ENCODE measurements around the gene OR1F1. TPM values are rescaled to one million over a fixed set of nuclear protein-coding genes. Genes with fewer than 3 reads are reported as not detected.
A peak's percentile ranks its signal among the peaks of the same experiment; 100 is the strongest.

OR1F1 gene
- total RNA-seq, 1 experiment from 2014 or later, result 1.4 TPM

DNA sequence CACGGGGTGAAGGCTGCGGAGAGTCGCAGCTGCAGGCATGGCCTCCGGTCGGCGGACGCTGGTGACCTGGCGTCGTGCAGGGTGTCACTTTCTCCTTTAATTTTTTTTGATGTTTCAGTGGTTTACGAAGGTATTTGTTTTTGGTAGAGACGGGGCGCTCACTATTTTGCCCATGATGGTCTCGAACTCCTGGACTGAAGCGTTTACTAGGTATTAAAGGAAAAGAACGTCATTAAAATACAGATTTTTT is 36.1 kb upstream of the OR1F1 start:
- Histone ChIP-seq H2AFZ (peak overlapping the region; percentile 75), H3K4me2 (peak overlapping the region; percentile 84), H3K9me3 (ENCODE audit: insufficient read depth, low read depth) (no peaks in the 10 kb centered on the region), H3K27me3 (ENCODE audit: insufficient read depth, low read depth) (no peaks in the 10 kb centered on the region), H4K20me1 (ENCODE audit: insufficient read depth) (no peaks in the 10 kb centered on the region), H3K27ac (peak overlapping the region; percentile 16; the same call in 1 of the 2 replicates), H3K4me1 (replicated peaks; ENCODE audit: insufficient read depth) (peaks cover 6% of the 10 kb centered on the region), H3K4me3 (peak overlapping the region; percentile 61), H3K9me2 (ENCODE audit: insufficient read depth) (no peaks in the 10 kb centered on the region), H3K79me2 (ENCODE audit: low read depth) (no peaks in the 10 kb centered on the region), H3F3A (ENCODE audit: insufficient read depth, low read depth) (peaks cover 58% of the 10 kb centered on the region), H3K36me3 (ENCODE audit: low read depth) (no peaks in the 10 kb centered on the region)
- ChIA-PET POLR2A (ENCODE audit: unreplicated experiment) (no interaction called here), CTCF (no interaction called here)
- BruUV-seq (replicated peaks), result no TSS peak
- intact Hi-C loops (cut with micrococcal nuclease; ENCODE audit: unreplicated experiment), result loop anchor here (1.0 to 10.0 kb wide), 2 partner anchors 348 to 493 kb away; no protein-coding TSS in a partner anchor
- no peak for DNase-seq
- TF ChIP-seq, protein P1, sequence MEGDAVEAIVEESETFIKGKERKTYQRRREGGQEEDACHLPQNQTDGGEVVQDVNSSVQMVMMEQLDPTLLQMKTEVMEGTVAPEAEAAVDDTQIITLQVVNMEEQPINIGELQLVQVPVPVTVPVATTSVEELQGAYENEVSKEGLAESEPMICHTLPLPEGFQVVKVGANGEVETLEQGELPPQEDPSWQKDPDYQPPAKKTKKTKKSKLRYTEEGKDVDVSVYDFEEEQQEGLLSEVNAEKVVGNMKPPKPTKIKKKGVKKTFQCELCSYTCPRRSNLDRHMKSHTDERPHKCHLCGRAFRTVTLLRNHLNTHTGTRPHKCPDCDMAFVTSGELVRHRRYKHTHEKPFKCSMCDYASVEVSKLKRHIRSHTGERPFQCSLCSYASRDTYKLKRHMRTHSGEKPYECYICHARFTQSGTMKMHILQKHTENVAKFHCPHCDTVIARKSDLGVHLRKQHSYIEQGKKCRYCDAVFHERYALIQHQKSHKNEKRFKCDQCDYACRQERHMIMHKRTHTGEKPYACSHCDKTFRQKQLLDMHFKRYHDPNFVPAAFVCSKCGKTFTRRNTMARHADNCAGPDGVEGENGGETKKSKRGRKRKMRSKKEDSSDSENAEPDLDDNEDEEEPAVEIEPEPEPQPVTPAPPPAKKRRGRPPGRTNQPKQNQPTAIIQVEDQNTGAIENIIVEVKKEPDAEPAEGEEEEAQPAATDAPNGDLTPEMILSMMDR (conservative IDR thresholded peaks at IDR 0.05), result no peak
- no peak for TF ChIP-seq EZH2 (IDR thresholded peaks at IDR 0.05; ENCODE audit: low read depth)

DNA sequence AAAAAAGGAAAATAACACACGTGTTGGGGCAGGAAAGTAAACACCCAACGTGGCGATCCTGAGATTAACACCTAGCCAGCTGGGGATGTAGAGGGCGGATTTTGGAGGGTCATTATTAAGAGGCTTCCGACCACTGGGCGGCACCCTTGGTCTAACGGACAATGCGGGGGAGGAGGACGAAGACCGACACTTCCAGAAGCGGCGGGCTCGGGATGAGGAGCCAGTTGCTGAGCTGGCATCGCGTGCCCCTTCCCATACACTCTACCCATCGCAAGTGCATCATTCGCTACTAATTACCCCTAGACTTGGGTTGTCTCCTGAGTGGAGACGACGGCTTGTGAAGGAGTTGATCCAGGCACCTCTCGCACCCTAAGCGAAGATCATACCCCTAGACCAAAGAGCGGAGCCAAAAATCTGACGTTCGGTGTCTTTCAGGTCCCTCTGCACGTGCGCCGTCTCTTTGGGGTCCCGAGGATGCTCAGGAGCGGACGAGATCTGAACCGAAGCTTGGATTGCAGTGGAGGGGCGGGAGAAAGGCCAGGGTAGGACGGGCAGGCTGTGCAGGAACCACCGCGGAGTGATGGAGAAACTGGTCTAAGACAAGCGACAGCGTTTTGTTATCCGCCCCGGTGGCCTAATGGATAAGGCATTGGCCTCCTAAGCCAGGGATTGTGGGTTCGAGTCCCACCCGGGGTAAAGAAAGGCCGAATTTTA is 35.6 kb upstream of the OR1F1 start:
- CTCF ChIA-PET, result no interaction called here
- DNase-seq, result peak; percentile 81 to 94
- intact Hi-C loops (cut with micrococcal nuclease; ENCODE audit: unreplicated experiment), result loop anchor here (1.0 to 10.0 kb wide), 2 partner anchors 348 to 492 kb away; no protein-coding TSS in a partner anchor
- no TSS peak for BruUV-seq (replicated peaks)
- Histone ChIP-seq H3K36me3 (ENCODE audit: low read depth) (no peaks in the 10 kb centered on the region), H3K27ac (peak overlapping the region; percentile 42; the same call in 1 of the 2 replicates), H3F3A (ENCODE audit: insufficient read depth, low read depth) (peaks cover 63% of the 10 kb centered on the region), H3K4me2 (peak overlapping the region; percentile 84), H3K27me3 (ENCODE audit: insufficient read depth, low read depth) (no peaks in the 10 kb centered on the region), H2AFZ (peak overlapping the region; percentile 75), H3K9me2 (ENCODE audit: insufficient read depth) (no peaks in the 10 kb centered on the region), H4K20me1 (ENCODE audit: insufficient read depth) (no peaks in the 10 kb centered on the region), H3K9me3 (ENCODE audit: insufficient read depth, low read depth) (no peaks in the 10 kb centered on the region), H3K4me1 (replicated peaks; ENCODE audit: insufficient read depth) (peaks cover 6% of the 10 kb centered on the region), H3K79me2 (ENCODE audit: low read depth) (no peaks in the 10 kb centered on the region), H3K4me3 (peak overlapping the region; percentile 61)
- TF ChIP-seq, protein P1 (conservative IDR thresholded peaks at IDR 0.05), result peak; percentile 55; the same call in 1 of the 2 replicates
- no peak for TF ChIP-seq EZH2 (IDR thresholded peaks at IDR 0.05; ENCODE audit: low read depth)
- POLR2A ChIA-PET (ENCODE audit: unreplicated experiment), result no interaction called here

DNA sequence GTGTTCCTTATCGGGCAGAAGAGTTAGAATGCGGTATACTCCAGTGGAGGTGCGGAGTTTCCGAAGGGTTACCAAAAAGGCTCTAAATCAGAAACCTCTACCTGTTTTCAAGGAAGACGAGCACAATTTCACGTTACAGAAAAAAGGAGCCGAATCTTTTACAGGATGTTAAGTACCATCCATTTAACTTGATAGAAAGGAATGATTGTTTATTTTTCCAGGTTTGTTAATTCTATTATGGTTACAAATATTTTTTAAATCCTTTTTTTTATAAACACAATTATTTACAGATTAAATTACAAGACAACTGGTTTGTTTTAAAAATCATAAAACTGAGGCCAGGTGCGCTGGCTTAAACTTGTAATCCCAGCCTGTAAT is 35.0 kb upstream of the OR1F1 start:
- DNase-seq, result no peak
- H3K4me2 ChIP-seq, result peak overlapping the region; percentile 84; the same call in 1 of the 2 replicates
- no peaks in the 10 kb centered on the region for H3K27me3 ChIP-seq (ENCODE audit: insufficient read depth, low read depth)
- peaks cover 69% of the 10 kb centered on the region for H3F3A ChIP-seq (ENCODE audit: insufficient read depth, low read depth)
- ChIA-PET POLR2A (ENCODE audit: unreplicated experiment) (no interaction called here), CTCF (no interaction called here)
- no peaks in the 10 kb centered on the region for H3K79me2 ChIP-seq (ENCODE audit: low read depth)
- TF ChIP-seq EZH2 (IDR thresholded peaks at IDR 0.05; ENCODE audit: low read depth), result no peak
- TF ChIP-seq, protein P1 (conservative IDR thresholded peaks at IDR 0.05), result no peak
- H3K4me3 ChIP-seq, result peak overlapping the region; percentile 61; the same call in 1 of the 2 replicates
- H3K36me3 ChIP-seq (ENCODE audit: low read depth), result no peaks in the 10 kb centered on the region
- H3K9me2 ChIP-seq (ENCODE audit: insufficient read depth), result no peaks in the 10 kb centered on the region
- intact Hi-C loops (cut with micrococcal nuclease; ENCODE audit: unreplicated experiment), result loop anchor here (1.0 to 10.0 kb wide), 2 partner anchors 347 to 492 kb away; no protein-coding TSS in a partner anchor
- H3K4me1 ChIP-seq (replicated peaks; ENCODE audit: insufficient read depth), result peaks cover 6% of the 10 kb centered on the region
- BruUV-seq (replicated peaks), result no TSS peak
- no peaks in the 10 kb centered on the region for H4K20me1 ChIP-seq (ENCODE audit: insufficient read depth)
- H3K9me3 ChIP-seq (ENCODE audit: insufficient read depth, low read depth), result no peaks in the 10 kb centered on the region
- H2AFZ ChIP-seq, result no peak overlapping the region
- peak overlapping the region; percentile 42; the same call in 1 of the 2 replicates for H3K27ac ChIP-seq
